SIG-M5 treated with dmso at 0.1 percent for 504 hours (cell line): ENCODE data around the gene SARS1.
"Not testable (repeated sequence)": the region's sequence is repeated elsewhere in the genome, so short reads cannot be mapped to it uniquely, and the experiment has no call there.

Experiments
- DNase-seq: peaks from one replicate; lab custom pipeline; 2025; ENCODE audit not compliant: unreplicated experiment; lab: John Stamatoyannopoulos, UW

Gene SARS1

DNA sequence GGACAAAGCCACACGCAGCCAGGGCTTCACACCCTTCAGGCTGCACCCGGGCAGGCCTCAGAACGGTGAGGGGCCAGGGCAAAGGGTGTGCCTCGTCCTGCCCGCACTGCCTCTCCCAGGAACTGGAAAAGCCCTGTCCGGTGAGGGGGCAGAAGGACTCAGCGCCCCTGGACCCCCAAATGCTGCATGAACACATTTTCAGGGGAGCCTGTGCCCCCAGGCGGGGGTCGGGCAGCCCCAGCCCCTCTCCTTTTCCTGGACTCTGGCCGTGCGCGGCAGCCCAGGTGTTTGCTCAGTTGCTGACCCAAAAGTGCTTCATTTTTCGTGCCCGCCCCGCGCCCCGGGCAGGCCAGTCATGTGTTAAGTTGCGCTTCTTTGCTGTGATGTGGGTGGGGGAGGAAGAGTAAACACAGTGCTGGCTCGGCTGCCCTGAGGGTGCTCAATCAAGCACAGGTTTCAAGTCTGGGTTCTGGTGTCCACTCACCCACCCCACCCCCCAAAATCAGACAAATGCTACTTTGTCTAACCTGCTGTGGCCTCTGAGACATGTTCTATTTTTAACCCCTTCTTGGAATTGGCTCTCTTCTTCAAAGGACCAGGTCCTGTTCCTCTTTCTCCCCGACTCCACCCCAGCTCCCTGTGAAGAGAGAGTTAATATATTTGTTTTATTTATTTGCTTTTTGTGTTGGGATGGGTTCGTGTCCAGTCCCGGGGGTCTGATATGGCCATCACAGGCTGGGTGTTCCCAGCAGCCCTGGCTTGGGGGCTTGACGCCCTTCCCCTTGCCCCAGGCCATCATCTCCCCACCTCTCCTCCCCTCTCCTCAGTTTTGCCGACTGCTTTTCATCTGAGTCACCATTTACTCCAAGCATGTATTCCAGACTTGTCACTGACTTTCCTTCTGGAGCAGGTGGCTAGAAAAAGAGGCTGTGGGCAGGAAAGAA lies 61.1 kb downstream of the SARS1 start:
- DNase-seq: peak; percentile 66

DNA sequence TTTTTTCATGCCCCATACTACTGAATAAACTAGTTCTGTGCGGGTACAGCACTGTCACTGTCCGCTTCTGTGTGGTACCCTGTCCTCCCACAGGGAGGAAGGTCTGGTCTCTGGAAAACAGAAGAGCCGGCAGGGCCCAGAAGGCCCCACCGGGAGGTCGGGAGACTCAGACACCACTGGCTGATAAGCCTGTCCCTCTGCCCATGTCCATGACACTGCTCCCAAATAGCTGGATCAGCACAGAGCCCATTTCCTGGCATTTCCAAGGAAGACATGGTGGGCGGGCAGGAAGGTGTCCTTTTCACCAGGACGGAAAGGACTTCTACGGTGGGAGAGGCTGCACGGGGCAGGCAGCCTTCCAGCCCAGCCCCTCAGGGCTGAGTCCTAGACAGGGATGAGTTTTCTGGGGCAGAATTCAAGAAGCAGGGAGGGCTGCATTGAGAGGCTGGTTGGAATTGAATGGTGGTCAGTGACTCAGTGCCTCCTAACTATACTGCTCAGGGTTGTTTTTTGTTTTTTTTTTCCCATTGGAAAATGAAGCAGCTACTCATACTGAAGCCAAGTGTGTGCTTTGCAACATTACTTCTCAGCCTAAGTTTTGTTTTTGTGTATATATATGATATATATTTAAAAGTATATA lies 62.1 kb downstream of the SARS1 start:
- DNase-seq: no peak

DNA sequence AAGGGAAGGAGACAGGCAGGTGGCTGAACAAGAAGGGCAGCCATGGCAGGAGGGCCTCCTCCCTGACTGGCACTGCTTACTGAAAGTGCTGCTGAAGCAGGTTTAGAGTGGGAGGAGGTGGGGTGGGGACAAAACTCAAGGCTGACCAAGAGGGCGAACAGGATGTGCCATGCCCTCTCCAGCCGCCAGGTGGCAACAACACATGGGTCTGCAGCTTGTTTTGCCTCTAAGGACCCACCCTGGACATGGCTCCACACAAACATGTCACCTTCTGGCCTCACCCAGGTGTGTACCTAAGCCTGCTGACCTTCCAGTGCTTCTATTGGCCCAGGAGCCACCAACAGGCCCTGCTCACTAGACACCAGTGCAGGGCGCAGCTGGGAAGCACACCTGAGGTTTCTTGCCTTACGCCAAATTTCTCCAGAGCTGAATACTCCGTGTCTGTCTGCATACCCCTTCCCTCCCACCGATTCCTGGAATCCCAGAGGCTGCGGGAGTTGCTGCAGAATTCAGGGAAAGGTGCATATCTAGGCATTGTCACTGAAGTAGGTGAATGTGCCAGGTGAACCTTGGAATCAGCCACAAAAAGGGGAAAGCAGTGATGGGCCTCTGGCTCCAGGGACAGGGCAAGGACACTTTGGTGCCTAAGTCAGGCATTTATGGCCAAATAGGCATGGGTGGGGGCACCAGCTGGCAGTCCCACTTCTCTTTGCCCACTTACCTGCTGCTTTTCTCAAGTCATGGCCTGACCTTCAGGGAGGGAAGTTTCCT lies 63.9 kb downstream of the SARS1 start:
- peak; percentile 56 for DNase-seq

DNA sequence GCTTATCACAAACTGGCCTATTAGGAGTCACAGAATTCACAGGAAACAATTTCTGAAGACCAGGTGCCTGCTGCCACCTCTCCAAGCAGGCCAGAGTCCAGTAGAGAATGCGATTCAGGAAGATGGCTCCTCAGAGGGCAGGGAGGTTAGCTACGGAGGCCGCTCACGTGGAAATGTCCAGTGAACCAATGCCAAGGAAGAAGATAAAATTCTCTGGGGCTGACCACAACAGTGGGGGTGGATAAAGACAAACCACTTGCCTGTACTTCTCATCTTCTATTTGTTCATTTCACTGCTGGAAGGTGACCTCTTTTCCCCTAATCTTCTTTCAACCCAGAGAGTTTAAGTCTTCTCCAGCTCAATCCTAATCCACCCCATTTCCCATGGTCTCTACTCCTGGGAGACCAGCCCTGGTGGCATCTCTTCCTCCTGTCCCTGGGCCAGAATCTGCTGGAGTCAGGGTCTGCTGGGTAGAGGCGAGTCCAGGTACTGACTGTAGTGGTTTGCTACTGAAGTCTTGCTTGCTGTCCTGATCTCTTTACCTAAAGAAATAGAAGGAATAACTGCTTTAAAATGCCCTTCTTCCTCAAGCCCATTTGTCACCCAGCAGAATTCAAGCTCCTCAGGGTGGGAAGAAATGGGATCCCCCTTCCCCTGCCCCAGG lies 66.0 kb downstream of the SARS1 start:
- DNase-seq: no peak

DNA sequence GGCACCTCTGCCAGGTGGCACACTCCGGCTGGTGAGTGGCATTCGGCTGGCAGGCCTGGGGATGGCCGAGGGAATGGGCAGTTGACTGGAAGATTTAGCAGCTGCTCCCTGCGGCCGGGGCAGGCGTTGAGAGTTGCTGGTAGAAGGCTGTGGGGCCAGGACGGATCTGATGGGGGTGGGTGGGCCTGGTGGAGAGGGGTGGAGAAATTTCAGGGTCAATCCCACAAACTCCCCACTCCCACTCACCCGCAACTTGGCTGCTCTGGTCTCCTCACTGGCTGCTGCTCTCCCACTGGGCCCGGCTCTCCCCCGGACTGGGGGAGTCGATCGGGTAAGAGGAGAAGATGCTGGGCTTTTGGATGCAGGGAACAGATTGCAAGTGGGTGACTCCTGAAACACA lies 67.1 kb downstream of the SARS1 start:
- DNase-seq: no peak

DNA sequence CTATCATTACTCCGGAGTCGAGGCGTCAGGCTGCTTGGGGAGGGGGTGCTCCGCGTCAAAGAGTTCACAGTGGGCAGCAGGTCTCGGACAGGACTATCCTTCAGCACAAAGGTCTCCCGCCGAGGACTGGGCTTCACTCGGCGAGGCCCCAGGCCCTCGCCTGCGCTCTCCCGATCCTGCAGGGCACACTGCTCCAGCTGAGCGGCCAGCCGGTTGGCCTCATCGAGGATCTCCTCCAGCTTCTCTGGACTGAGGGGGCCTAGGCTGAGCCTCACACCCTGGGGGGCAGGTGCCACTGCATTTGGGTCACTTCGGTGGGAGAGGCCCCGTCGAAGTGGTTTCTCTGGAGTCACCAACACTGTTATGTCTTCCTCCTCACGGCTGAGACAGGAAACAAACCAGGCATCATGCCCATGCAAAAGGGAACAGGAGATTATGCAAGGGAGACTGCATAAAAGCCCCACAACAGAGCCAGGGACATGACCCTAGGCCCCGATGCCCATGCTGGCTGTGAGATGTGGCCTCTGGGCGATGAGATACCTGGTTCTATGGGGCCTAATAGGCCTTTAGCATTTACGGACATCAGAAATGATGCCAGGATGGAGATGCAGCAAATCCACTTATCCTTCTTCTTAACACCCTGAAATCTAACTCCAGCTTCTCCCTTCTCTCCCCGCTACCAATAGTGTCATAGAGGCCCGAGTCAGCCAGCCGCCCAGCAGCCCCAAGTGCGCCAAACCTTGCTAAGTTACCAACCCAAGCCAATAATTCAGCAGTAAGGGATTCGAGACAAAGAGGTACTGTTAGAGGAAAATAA lies 68.2 kb downstream of the SARS1 start:
- DNase-seq: peak; percentile 67

DNA sequence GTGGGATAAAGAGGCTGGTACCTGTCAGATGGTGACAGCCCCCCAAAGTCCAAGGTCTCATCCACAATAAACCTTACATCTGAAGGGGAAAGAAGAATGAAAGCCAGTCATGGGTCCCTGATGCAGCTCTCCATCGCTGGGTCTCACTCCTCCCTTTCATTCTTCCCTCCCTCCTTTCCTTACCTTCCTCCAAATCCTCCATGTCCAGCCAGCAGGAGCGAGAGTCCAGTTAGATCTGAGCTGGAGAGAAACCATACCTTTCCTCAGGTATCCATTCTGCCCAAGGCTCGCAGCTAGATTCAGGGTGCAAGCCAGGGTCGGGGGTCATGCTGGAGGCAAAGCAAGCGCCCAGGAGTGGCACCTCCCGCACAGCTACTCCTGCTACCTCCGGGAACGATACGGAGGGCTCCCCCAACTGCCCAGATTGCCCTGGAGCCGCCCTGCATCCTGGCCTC lies 68.8 kb downstream of the SARS1 start:
- no peak for DNase-seq

DNA sequence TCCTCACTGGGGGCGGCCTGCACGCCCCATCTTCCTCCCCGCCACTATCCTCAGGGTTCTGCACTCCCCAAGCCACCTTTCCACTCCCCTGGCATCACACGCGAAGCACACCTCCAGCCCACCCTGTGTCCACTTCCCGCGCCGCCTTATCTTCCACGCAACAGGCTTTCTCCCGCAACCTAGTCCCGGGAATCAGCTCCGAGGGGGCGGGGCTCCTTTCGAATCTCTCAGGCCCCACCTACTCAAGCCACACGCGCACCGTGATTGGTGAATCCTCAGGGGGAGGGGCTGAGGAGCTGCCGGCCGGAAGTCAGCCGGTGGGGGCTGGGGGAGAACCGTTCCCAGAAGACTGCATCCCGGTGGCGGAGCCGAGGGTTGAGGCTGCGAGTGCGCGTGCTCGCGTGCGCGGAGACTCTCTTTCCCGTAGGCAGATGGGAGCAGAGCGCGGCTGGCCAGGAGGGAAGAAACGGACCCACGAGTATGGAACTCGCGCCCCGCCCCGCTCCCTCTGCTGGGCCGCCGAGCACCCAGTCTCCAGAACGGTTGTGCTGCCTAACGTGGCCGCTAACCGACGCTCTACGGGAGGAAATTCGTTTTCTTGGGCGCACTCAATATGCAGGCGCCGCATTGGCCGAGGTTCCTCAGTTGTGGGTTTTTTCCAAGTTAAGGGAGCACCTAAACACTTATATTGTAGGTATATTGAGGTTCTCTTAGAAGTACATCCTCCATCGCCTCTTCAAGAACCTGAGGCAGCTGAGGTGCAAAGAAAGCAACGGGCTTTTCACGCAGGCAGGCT lies 69.4 kb downstream of the SARS1 start, which contains the start of gene PSRC1:
TSS of gene PSRC1 (minus strand) at position 194 of the 796 bp plus-strand sequence.
- DNase-seq: peak; percentile 92

DNA sequence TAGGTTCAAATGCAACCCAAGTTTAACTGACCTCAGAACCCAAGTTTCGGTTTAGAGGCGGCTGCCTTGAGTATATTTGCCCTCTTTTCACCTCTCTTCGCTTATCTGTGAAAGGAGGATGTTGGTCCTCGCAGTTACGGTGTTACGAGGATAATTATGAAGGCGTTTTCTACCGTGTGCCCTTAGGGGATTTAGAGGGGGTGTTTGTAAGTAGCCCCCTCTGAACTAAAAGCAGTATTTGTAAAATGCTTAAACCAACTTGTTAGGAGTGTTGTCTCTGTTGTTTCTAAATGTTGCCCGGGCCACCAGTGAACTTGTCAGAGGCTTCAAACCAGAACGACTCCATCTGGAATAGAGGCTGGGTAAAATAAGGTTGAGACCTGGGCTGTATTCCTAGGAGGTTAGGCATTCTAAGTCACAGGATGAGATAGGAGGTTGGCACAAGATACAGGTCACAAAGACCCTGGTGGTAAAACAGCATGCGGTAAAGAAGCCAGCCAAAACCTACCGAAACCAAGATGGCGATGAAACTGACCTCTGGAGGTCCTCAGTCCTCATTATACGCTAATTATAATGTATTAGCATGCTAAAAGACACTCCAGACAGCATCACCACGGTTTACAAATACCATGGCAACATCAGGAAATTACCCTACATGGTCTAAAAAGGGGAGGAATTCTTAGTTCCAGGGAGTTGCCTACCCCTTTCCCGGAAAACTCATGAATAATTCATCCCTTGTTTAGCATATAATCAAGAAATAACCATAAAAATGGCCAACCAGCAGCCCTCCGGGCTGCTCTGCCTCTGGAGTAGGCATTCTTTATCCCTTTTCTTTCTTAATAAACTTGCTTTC lies 70.3 kb downstream of the SARS1 start:
- DNase-seq: no peak

DNA sequence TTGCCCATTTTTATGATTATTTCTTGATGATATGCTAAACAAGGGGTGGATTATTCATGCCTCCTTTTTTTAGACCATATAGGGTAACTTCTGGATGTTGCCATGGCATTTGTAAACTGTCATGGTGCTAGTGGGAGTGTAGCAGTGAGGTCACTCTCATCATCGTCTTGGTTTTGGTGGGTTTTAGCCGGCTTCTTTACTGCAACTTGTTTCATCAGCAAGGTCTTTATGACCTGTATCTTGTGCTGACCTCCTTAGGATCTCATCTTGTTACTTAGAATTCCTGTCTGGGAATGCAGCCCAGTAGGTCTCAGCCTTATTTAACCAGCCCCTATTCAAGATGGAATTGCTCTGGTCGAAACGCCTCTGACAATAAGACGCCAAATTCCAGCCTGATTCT lies 73.0 kb downstream of the SARS1 start:
- not testable (repeated sequence) for DNase-seq
